Measurements from ENCODE around the gene MAP4K3. TPM values are rescaled to one million over a fixed set of nuclear protein-coding genes. Genes with fewer than 3 reads are reported as not detected.

Gene MAP4K3
- total and polyA plus RNA-seq, 8 donors, result 8.2 to 23.1 (median 16.3) TPM

DNA sequence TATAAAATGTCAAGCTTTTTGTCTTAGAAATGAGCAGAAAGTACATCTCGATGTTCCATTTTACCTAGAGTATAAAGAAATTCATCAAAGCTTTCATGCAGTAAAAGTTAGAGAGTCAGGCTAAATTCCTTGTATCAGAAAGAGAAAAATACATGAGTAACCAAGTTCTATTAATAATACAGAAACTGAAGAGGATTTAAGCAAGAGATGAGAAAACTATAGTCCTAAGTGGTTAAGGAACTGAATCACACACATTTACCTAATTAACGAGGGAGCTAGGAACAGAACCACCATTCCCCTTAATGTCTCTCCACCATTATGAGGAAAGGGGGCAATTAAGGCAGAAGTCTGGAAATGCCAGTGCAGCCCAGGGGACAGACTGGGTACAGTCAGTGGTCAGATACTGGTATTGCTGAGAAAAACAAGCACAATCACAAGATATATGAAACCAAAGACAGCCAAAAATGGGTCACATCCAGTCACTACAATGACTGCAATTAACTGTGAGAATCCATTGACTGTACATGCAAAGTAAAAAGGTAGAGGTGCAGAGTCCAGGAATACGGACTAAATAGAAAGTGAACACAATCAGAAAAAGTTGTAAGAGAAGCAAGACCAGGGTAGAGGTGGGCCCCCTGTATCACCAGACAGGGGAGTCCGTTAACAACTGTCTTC lies 23.9 kb downstream of the MAP4K3 start:
- WGBS, 2 donors, result 83 to 90% methylated on average over 4 of the region's 4 CpGs
- ATAC-seq (no peak), DNase-seq (no peak), FAIRE-seq (no peak)
- H3K4me1 ChIP-seq, result peaks cover 10 to 23% (median 22%) of the 10 kb centered on the region in 3 donors
- H3K9me3 ChIP-seq, result no peaks in the 10 kb centered on the region
- intact Hi-C loops (cut with DNase I), result no loop called here
- no peak overlapping the region for H3K4me3 ChIP-seq
- H3K27ac ChIP-seq, result no peak overlapping the region
- no peaks in the 10 kb centered on the region for H3K36me3 ChIP-seq
- TF ChIP-seq, protein P1, sequence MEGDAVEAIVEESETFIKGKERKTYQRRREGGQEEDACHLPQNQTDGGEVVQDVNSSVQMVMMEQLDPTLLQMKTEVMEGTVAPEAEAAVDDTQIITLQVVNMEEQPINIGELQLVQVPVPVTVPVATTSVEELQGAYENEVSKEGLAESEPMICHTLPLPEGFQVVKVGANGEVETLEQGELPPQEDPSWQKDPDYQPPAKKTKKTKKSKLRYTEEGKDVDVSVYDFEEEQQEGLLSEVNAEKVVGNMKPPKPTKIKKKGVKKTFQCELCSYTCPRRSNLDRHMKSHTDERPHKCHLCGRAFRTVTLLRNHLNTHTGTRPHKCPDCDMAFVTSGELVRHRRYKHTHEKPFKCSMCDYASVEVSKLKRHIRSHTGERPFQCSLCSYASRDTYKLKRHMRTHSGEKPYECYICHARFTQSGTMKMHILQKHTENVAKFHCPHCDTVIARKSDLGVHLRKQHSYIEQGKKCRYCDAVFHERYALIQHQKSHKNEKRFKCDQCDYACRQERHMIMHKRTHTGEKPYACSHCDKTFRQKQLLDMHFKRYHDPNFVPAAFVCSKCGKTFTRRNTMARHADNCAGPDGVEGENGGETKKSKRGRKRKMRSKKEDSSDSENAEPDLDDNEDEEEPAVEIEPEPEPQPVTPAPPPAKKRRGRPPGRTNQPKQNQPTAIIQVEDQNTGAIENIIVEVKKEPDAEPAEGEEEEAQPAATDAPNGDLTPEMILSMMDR (IDR thresholded peaks at IDR 0.05), result no peak
- H3K27me3 ChIP-seq, result no peaks in the 10 kb centered on the region

DNA sequence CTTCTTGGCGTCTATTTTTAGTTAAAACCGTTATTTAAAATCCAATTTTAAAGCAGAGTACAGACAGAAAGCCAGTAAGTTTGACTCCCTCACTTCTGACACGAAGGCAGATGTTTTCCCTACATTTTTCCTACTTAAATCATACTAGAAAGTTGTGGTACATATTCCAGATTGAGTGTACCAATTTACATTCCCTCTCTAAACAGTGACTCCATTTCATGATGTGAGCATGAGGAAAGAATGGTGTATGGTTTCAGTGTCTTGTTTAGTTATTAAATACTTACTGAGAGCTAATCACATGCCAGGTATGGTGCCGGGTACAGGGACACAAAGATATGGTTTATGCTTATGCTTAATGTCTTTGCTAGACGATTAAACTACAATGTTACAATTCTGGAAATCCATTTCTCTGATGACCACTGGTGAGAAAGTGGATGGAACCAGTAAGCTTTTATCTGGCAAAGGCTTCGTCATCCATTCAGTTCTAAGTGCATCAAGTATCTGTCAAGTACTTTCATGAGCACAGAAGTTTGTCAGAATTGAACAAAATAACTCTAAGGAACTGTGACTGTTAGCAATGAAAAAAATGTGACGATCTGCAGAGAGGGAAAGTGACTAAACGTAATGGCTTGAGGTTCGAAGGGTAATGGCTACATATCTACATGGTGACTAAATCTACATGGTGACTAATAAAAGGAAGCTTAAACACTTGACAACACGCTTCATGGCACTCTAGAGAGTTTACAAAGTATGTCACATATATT lies 25.7 kb downstream of the MAP4K3 start:
- peak in 1 of 4 donors; percentile 19 for ATAC-seq
- H3K4me3 ChIP-seq, result no peak overlapping the region

DNA sequence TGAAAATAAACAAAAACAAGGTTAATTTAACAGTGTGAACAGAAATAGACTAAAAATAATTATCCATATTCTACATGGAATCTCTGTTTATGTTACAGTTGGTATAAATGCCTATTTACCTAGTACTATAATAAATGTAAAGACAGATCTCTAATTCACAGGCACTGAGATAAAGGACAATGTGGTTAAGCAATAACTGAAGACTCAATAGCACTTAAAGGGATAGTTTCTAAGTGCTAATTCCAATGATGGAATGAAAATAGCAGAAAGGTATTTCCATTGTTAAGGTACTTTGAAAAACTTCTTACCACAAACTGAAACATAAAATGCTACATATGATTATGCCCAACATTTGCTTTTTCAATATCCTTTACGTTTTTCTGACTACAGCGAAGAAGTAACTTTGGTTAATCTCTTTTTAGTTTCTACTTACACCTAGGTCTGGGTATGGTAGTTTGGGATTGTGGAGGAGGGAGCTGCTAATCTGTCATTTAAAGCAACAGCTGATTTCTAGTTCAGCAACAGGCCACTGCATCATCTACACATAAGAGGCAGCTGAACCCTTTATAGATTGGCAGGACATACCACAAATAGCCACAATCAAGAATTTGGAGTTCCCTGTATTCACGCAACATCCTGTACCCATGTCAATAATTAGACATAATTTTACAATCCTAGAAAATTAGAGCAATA lies 27.2 kb downstream of the MAP4K3 start:
- intact Hi-C loops (cut with DNase I), result no loop called here
- H3K27ac ChIP-seq, result no peak overlapping the region
- no peaks in the 10 kb centered on the region for H3K27me3 ChIP-seq
- no peak for FAIRE-seq
- H3K9me3 ChIP-seq, result no peaks in the 10 kb centered on the region
- 79 to 86% methylated on average over 3 of the region's 3 CpGs for WGBS, 2 donors
- TF ChIP-seq, protein P1 (IDR thresholded peaks at IDR 0.05), result no peak
- no peaks in the 10 kb centered on the region for H3K36me3 ChIP-seq
- H3K4me1 ChIP-seq, result peaks cover 9 to 25% (median 24%) of the 10 kb centered on the region in 3 donors
- no peak for ATAC-seq
- no peak for DNase-seq
- H3K4me3 ChIP-seq, result no peak overlapping the region

More for the DNA sequence above, 25.7 kb downstream of the MAP4K3 start:
- 79 to 82% methylated on average over 10 of the region's 10 CpGs for WGBS, 2 donors
- intact Hi-C loops (cut with DNase I), result no loop called here
- no peaks in the 10 kb centered on the region for H3K36me3 ChIP-seq
- H3K27ac ChIP-seq, result no peak overlapping the region
- H3K4me1 ChIP-seq, result peaks cover 6 to 24% (median 13%) of the 10 kb centered on the region in 3 donors
- DNase-seq (no peak), FAIRE-seq (no peak)
- no peaks in the 10 kb centered on the region for H3K9me3 ChIP-seq
- TF ChIP-seq, protein P1 (IDR thresholded peaks at IDR 0.05), result no peak
- H3K27me3 ChIP-seq, result no peaks in the 10 kb centered on the region

DNA sequence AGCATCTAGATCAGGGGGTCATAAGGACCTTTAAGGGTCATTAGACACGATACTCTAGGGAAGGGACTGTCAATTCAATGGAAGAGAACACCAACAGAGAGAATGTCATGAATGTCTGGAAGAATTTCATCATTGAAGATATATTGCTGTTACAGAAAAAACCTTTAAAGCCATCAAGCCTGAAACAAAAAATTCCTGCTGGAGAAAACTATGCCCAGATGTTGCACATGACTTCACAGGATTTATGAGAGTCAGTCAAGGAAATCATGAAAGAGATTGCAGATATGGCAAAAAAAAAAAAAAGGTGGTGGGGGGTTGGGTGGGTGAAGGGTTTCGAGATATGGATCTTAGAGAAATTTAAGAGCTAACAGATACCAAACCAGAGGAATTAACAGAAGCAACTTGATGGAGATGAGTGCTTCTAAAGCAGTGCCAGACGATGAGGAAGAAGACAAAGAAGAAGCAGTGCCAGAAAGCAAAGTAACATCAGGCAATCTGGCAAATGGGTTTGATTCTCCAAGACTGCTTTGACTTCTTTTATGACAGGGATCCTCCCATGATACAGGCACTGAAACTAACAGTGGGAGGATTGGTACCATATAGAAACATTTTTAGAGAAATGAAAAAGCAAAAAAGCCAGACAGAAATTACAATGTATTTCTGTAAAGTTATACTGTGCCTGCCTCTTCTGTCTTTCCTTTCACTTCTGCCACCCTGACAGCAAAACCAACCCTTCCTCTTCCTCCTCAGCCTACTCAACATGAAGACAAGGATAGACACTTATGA lies 28.5 kb downstream of the MAP4K3 start:
- WGBS, 2 donors, result 84 to 88% methylated on average over 3 of the region's 3 CpGs
- no peaks in the 10 kb centered on the region for H3K36me3 ChIP-seq
- ATAC-seq (peak in 1 of 4 donors; percentile 57), FAIRE-seq (no peak), DNase-seq (no peak)
- TF ChIP-seq, protein P1 (IDR thresholded peaks at IDR 0.05), result no peak
- peaks cover 9 to 25% (median 24%) of the 10 kb centered on the region in 3 donors for H3K4me1 ChIP-seq
- H3K9me3 ChIP-seq, result no peaks in the 10 kb centered on the region
- no peak overlapping the region for H3K4me3 ChIP-seq
- no peaks in the 10 kb centered on the region for H3K27me3 ChIP-seq
- intact Hi-C loops (cut with DNase I), result no loop called here
- no peak overlapping the region for H3K27ac ChIP-seq

All from pancreas (tissue), 10 donors.